NOMO-1 treated with DMSO at 0.1 percent for 48 hours (cell line): ENCODE results near the gene ASCL5.
A peak's percentile ranks its signal among the peaks of the same experiment; 100 is the strongest.

Experiments
- DNase-seq: peaks from one replicate; lab custom pipeline; 2025; ENCODE audit not compliant: unreplicated experiment; lab: John Stamatoyannopoulos, UW

The ASCL5 gene

DNA sequence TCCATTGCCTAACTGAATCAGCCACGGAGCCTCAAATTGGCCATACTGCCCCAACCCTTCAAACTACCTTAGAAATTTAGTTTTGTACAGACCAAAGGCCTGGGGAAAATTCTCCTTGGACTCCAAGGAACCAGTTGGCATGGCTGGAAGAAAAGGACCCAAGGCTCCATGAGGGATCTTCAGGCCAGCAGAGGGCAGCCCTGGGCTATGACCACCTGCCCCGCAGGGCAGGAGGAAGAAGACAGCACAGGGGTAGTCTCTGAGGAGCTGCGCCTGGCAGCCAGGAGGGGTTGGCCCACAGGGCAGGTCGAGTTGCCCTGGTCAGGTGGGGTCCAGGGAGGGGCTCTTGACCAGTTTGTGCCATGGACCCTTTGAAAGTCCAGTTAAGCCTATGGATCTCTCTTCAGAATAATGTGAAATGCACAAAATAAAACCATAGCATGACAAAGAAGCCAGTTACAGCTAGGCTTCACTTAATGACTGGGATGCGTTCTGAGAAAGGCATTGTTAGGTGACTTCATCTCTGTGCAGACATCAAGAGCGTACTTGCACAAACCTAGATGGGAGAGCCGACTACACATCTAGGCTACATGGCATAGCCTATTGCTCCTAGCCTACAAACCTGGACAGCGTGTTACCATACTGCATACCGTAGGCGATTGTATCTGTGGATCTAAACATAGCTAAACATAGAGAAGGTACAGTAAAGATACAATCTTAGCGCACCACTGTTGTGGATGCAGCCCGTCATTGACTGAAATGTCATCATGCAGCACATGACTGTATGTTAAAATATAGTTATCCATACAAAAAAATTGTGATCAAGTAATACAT is 40.9 kb downstream of the ASCL5 start:
- peak; percentile 24 for DNase-seq

DNA sequence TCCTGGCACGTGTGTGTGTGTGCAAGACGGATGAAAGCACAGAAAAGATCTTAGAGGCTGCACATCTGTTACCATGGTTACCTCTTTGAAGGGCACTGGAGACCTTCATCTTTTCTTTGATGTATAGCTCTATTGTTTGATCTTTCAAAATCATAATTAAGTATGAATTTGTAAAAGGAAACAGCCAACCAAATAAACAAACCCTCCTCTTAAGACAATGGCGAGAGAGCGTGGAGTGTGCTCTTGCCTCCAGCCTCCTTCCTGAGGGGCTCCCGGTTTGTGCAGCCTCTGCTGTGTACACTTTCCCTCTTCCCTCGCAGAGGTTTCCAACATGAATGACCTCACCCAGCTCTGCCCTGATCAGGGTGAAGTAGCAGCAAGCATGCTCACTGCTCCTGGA is 42.7 kb downstream of the ASCL5 start:
- no peak for DNase-seq

DNA sequence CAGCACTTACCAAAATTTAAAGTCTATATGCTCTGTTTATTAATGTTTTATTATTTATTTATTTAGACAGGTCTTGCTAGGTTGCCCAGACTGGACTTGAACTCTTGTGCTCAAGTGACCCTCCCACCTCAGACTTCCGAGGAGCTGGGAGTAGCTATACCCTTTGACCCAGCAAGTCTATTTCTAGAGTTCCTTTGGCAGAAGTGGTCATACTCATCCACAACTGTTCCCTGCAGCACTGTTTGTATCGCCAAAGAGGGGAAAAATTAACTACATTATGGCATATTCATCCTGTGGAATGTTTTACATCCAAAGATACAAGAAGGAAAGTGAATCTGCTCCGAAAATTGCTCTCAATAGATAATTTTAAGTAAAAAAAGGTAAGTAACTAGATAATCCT is 43.2 kb downstream of the ASCL5 start:
- DNase-seq, result no peak

DNA sequence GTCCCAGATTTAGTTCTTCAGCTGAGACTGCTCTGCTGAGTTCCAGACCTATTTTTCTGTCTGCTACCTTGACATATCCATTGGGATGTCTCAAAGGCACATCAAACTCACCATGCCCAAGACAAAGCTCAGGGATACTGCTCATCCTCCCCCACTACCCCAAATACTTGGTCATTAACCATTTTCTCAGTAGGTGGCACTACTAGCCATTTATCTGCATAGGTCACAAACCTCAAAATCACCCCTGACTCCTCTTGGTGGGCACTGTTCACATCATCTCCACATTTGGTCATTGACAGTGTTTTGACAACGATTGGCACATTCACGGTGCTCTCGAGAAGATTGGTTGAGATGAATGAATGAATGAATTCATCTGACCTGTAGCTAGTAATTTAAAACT is 46.8 kb downstream of the ASCL5 start:
- DNase-seq, result no peak

DNA sequence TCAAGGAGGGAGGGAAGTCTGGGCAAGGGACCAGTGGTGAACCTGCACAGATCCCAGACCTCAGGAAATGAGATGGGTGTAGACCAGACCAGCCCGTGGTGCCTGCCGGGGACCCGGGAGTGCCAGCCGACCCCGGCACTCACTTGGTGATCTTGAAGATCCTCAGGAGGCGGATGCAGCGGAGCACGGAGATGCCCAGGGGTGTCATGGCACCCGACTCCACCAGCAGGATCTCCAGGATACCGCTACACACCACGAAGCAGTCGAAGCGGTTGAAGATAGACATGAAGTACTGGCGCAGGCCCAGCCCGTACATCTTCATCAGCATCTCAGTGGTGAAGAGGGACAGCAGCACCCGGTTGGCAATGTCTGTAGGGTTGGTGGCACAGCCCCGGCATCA is 49.2 kb downstream of the ASCL5 start:
- no peak for DNase-seq

DNA sequence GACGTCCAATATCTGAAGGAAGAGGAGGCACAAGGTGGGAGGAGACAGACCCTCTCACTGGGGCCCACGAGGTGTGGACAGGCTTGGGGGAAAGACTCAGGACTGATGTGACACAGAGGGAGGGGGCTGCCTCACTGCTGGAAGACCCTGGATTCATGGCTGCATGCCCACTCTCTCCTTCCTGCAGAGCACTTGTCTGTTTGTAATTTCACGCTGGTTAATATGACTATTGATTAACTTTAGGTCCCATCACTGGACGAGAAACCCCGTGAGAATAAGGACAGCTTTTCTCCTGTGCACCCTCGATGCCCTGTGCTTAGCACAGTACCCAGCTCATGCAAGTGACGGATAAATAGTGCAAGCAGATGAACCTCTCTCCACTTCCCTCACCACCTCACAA is 49.9 kb downstream of the ASCL5 start:
- DNase-seq, result no peak

DNA sequence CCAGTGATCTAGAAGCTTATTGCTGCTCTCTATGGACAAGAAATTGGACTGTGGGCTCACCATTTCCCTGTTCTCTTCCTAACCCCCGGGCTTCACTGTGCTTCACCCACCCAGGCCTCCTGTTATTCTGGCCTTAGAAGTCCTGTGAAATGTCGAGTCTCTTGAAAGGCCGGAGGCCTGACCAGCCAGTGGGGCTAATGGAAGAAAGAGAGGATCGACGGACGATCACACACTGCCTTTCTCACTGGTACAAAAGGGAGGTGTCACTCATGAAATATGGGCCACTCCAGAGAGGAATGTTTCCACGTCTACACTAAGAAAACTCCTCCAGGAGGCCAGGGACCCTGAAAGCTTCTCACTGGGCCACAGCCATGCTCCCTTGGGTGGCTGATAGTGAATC is 50.9 kb downstream of the ASCL5 start:
- no peak for DNase-seq

DNA sequence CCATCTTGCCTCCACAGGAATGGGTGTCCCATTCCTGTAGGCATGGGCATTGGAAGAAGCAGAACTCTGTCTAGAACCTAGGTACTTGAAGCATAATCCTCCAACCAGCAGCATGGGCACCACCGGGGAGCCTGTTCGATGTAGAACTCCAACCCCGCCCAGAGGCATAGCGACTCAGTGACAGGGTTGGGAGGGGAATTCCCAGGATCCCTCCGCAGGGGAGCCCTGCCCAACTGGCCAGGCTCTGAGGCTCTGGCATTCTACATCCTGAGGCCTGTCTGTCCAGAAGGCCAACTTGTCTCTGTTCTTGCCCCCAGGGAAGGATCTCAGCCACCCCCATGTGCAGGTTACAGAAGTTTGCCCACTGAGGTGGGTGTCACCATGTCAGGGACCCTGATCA is 53.0 kb downstream of the ASCL5 start:
- no peak for DNase-seq

DNA sequence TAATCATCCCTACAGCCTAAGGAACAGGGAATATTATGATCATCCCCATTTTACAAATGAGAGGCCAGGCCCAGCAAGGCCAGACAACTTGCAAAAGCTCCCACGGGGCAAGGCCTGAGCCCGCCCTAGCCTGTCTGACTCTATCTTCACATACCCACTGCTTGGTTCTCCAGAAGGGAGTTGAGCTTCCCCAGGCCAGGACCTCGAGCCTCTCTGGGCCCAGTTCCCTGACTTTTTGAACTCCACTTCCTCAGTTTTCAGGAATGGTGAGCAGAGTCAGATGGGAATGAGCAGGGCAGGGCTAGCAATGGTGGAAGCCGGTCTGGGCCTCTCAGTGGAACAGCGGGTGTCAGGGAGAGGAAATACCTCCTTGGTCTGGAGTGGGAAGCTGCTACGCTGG is 54.1 kb downstream of the ASCL5 start:
- DNase-seq, result no peak

DNA sequence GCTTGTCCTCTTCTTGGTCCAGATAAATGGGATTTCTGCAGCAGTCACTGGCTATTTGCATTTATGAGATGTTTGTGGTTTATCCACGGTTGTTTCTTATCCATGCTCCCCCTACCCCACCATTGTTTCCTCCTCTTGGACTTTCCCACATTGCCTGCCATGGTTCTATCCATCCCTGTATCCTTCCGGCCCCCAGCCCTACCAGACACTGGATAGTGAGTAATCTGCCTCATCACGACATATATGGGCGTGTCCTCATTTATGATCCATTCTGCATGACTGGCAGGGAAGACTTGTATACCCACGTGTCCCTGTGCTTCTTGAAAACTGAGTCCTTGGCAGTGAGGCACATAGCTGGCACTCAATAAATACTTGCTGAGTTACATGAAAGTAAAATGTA is 54.8 kb downstream of the ASCL5 start:
- no peak for DNase-seq

DNA sequence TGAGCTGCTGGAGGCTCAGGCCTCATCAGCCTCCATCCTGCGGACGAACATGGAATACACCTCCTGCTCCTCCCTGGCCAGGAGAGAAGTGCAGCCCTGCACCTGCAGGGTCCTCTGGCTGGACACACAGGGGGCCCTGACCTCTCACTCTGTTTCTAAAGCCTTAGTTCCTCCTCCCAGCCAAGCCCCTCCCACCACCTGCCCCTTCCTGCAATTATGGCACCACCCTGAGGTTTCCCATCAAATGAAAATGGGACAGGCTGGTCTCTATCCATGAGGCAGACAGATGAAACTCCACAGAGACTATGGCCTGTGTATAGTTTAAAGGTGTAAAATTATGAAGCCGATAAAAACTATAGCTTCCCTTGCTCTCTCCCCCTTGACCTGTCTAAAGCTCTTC is 57.3 kb downstream of the ASCL5 start:
- no peak for DNase-seq

DNA sequence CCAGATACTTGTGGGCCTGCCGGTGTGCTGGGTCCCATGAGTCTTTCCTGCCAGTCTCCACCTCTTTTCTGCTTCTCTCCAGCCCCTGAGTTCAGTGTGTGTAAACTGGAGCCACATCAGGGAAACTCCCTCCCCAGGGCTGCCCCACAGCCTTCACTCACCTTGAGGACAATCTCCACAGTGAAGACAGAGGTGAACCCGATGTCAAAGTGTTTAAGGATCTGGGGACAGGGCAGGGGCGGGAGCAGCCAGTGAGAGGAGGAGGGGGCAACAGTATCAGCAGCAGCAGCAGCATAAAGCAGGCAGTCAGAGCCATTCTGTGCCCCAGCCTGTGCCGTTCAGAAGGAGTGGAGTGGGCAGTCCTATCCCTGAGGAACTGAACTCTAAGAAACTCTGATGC is 58.0 kb downstream of the ASCL5 start:
- no peak for DNase-seq

DNA sequence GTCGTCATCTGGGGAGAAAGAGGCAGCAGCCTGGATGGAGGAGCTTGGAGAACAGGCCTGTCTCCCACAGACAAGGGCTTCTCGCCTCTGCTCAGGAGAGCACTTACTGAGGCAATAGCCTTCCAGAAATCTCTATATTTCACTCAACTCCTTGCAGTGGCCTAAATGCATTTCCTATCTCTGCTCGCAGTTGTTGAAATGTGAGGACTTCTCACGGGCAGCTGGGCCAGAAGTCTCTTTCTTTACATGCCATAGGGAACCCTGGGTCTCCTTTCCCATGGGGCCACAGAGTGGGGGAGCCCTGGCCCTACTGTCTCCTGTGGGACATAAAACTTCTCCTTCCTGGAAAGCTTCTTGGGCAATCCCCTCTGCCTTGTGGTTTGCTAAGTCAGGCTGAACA is 60.0 kb downstream of the ASCL5 start:
- no peak for DNase-seq

DNA sequence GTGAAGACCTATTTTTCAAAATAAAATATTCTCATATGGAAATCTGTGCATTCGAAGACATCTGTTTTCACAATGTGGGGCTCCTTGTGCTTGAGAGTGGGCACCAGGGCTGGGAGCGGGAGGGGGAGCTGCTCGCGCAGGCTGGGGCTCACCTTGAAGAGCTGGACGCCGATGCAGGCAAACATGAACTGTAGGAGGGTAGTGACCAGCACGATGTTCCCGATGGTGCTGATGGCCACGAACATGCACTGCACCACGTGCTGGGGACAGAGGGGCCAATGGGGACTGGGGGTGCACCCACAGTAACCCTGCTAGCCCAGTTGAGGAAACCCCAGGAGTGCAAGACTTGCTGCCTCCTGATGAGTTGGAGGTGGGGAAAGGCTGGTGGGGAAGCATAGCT is 61.3 kb downstream of the ASCL5 start:
- DNase-seq, result no peak

DNA sequence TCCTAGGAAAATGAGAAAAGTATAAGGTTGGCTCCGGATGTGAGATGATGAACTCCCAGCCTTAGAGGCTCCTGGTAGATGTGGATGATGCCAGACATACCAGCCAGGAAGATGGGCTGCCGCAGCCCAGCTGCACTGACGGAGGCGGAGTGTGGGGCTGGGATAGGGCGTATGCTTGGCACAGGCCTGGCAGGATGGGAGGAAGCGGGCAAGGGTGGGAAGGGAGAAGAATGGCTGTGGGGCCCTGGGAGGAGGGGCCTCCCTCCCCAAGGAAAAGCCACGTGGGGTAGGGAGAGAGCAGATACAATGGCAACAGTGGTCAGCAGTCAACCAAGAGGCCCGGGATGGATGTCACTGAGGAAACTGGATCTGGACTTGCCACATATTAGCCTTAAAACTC is 62.2 kb downstream of the ASCL5 start:
- no peak for DNase-seq
